Measurements from ENCODE around the gene PSMB9.

The PSMB9 gene

DNA sequence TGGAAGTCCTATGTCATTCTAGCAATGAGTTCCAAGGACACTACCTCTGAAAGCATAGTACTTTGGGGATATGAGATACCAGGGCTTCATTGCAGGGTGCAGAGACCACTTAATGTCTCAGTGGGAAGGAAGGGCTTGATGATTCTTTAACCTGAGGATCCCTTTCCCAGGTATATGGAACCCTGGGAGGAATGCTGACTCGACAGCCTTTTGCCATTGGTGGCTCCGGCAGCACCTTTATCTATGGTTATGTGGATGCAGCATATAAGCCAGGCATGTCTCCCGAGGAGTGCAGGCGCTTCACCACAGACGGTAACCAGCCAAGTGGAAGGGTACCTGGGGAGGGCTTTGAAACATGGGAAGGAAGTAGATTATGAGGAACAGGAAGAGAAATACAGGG is 4.2 kb downstream of the PSMB9 start:
- no peak overlapping the region for H3K4me3 ChIP-seq (ENCODE audit: low read depth, low read length)
- TF ChIP-seq, protein P1, sequence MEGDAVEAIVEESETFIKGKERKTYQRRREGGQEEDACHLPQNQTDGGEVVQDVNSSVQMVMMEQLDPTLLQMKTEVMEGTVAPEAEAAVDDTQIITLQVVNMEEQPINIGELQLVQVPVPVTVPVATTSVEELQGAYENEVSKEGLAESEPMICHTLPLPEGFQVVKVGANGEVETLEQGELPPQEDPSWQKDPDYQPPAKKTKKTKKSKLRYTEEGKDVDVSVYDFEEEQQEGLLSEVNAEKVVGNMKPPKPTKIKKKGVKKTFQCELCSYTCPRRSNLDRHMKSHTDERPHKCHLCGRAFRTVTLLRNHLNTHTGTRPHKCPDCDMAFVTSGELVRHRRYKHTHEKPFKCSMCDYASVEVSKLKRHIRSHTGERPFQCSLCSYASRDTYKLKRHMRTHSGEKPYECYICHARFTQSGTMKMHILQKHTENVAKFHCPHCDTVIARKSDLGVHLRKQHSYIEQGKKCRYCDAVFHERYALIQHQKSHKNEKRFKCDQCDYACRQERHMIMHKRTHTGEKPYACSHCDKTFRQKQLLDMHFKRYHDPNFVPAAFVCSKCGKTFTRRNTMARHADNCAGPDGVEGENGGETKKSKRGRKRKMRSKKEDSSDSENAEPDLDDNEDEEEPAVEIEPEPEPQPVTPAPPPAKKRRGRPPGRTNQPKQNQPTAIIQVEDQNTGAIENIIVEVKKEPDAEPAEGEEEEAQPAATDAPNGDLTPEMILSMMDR (IDR thresholded peaks at IDR 0.05; ENCODE audit: low read depth, low read length, missing control alignments) = no peak
- DNase-seq (ENCODE audit: low read depth) = no peak

DNA sequence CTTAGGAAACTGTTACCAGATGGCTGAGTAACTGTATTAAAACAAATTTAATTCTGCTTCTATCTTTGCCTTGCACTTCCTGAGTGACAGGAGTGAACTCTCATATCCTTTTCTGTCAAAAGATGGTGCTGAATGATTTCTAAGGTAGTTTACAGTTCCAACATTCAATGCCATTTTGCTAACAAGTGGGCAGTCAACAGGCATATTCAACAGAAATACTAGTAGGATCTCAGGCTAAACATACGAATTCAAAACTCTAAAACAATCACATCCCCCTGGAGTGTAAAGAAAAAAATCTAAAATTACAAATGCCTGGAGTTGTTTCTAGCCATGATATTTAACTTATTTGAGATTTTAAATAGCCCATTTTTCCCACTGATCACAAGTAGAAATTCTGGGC is 6.7 kb downstream of the PSMB9 start:
- no peak overlapping the region for H3K4me3 ChIP-seq (ENCODE audit: low read depth, low read length)
- TF ChIP-seq, protein P1 (IDR thresholded peaks at IDR 0.05; ENCODE audit: low read depth, low read length, missing control alignments) = no peak
- DNase-seq (ENCODE audit: low read depth) = no peak

DNA sequence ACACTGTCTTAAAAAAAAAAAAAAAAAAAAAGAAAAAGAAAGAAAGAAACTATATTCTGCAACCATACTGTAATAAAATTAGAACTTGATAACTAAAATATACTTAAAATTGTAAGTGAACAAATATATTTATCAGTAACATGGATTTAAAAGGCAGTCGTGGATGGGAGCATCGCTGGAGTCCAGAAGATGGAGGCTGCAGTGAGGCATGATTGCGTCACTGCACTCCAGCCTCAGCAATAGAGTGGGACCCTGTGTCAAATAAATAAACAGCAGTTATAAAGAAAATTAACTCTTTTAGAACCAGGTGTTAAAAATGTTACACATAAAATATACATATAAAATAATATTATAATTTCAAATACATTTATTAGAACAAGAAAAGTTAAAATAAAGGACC is 8.7 kb downstream of the PSMB9 start:
- TF ChIP-seq, protein P1 (IDR thresholded peaks at IDR 0.05; ENCODE audit: low read depth, low read length, missing control alignments) = no peak
- no peak for DNase-seq (ENCODE audit: low read depth)
- no peak overlapping the region for H3K4me3 ChIP-seq (ENCODE audit: low read depth, low read length)

- H3K4me3 ChIP-seq (ENCODE audit: low read depth, low read length) = no peak overlapping the region
- DNase-seq (ENCODE audit: low read depth) = no peak
- TF ChIP-seq, protein P1 (IDR thresholded peaks at IDR 0.05; ENCODE audit: low read depth, low read length, missing control alignments) = no peak
These were observed 11.9 kb downstream of the PSMB9 start for GRCh38 chr6:32865724-32866443.

GRCh38 chr6:32867022-32867477 is 13.1 kb downstream of the PSMB9 start:
- TF ChIP-seq, protein P1 (IDR thresholded peaks at IDR 0.05; ENCODE audit: low read depth, low read length, missing control alignments) = no peak
- H3K4me3 ChIP-seq (ENCODE audit: low read depth, low read length) = peak overlapping the region; percentile 10; the same call in 1 of the 2 replicates
- DNase-seq (ENCODE audit: low read depth) = no peak

- no peak overlapping the region; the same call in 1 of the 2 replicates for H3K4me3 ChIP-seq (ENCODE audit: low read depth, low read length)
These were observed 13.7 kb downstream of the PSMB9 start for GRCh38 chr6:32867554-32868256.

More at GRCh38 chr6:32867554-32868256, 13.7 kb downstream of the PSMB9 start:
- no peak for DNase-seq (ENCODE audit: low read depth)
- TF ChIP-seq, protein P1 (IDR thresholded peaks at IDR 0.05; ENCODE audit: low read depth, low read length, missing control alignments) = no peak
